BJ (cell line): ENCODE data around the gene ZSCAN1. TPM values are rescaled to one million over a fixed set of nuclear protein-coding genes. Genes with fewer than 3 reads are reported as not detected.
"Not testable (repeated sequence)": the region's sequence is repeated elsewhere in the genome, so short reads cannot be mapped to it uniquely, and the experiment has no call there.

Source experiments
- CTCF ChIA-PET: fragments of 350-600 bp; formaldehyde crosslinking; extraction: SDS; loops from one replicate; lab custom pipeline; 2021; ENCODE audit warnings: antibody characterized with exemption, inconsistent platforms; lab: Yijun Ruan, JAX
- POLR2A ChIA-PET: fragments of 300-600 bp; sonication (Branson Sonifier 250); formaldehyde crosslinking; extraction: SDS; loops from one replicate; lab custom pipeline; 2021; ENCODE audit warnings: antibody characterized with exemption; lab: Charles Lee
- DNase-seq: peaks from one replicate; pipeline ENCODE4 v3.0.0-alpha.2; 2011; ENCODE audit warnings: low read depth
- H3K27me3 ChIP-seq: 2 replicates; pipeline ENCODE4 v1.6.0; 2011; ENCODE audit warnings: low read length; ENCODE audit not compliant: control insufficient read depth, insufficient read depth
- H3K36me3 ChIP-seq: 2 replicates; pipeline ENCODE4 v1.5.1; 2011; ENCODE audit warnings: low read length; ENCODE audit not compliant: control insufficient read depth, insufficient read depth
- H3K4me3 ChIP-seq: 2 replicates; pipeline ENCODE4 v1.5.1; 2011; ENCODE audit warnings: low read depth, mild to moderate bottlenecking, control low read depth, low read length
- CTCF ChIP-seq: IDR thresholded peaks from 2 replicates; pipeline ENCODE4 v1.5.1; 2011; ENCODE audit warnings: low read depth, mild to moderate bottlenecking, control low read depth, inconsistent platforms, low read length, moderate library complexity; ENCODE audit not compliant: insufficient read depth
- polyA plus RNA-seq: library from polyadenylated mRNA; depleted of rRNA; stranded (reverse); fragments of >200 nt; gene quantifications from 2 replicates; pipeline ENCODE4 v1.2.3, GENCODE V29; 2011

The ZSCAN1 gene
- polyA plus RNA-seq, 1 experiment = 0.10 TPM

- CTCF ChIA-PET = interaction anchor here (0.6 to 1.3 kb wide), 5 partner anchors 17 to 701 kb away, joined by 3 to 5 read pairs (median 3); no protein-coding TSS in a partner anchor
- peak; percentile 21 for DNase-seq
- POLR2A ChIA-PET = no interaction called here
- TF ChIP-seq CTCF = no peak
- peak within 1 kb of the TSS; percentile 91 for H3K4me3 ChIP-seq
- peaks cover 27% of the 10 kb centered on the region for H3K36me3 ChIP-seq
- no peaks in the 10 kb centered on the region for H3K27me3 ChIP-seq
These were observed 31.2 kb upstream of the ZSCAN1 start, which contains the start of gene ZNF606 for GRCh38 chr19:58002384-58003173. Gene ZNF606, minus strand, starts transcription at chr19:58002820. Its CDS starts 1,501 bp downstream, at chr19:58001319.

- no peak for DNase-seq
- H3K27me3 ChIP-seq = no peaks in the 10 kb centered on the region
- TF ChIP-seq CTCF = no peak
- peaks cover 25% of the 10 kb centered on the region for H3K36me3 ChIP-seq
- peak overlapping the region; percentile 91 for H3K4me3 ChIP-seq
- ChIA-PET POLR2A (no interaction called here), CTCF (interaction anchor here (1.3 kb wide), 2 partner anchors 18 to 385 kb away, joined by 3 to 5 read pairs; no protein-coding TSS in a partner anchor)
These were observed 30.5 kb upstream of the ZSCAN1 start for GRCh38 chr19:58003174-58003828.

- TF ChIP-seq CTCF = no peak
- no peak for DNase-seq
- Histone ChIP-seq H3K27me3 (no peaks in the 10 kb centered on the region), H3K36me3 (peaks cover 7% of the 10 kb centered on the region), H3K4me3 (no peak overlapping the region)
- ChIA-PET POLR2A (no interaction called here), CTCF (no interaction called here)
These were observed 26.5 kb upstream of the ZSCAN1 start for GRCh38 chr19:58007285-58007684.

- CTCF ChIA-PET, H3K27me3 ChIP-seq, H3K4me3 ChIP-seq, DNase-seq, H3K36me3 ChIP-seq, POLR2A ChIA-PET: not testable (repeated sequence)
These were observed 24.9 kb upstream of the ZSCAN1 start for GRCh38 chr19:58008877-58009276.

GRCh38 chr19:58009301-58009665 is 24.5 kb upstream of the ZSCAN1 start:
- H3K4me3 ChIP-seq = peak overlapping the region; percentile 4; the same call in 1 of the 2 replicates
- POLR2A ChIA-PET = no interaction called here
- H3K36me3 ChIP-seq = peaks cover 5% of the 10 kb centered on the region
- no peak for DNase-seq
- no peaks in the 10 kb centered on the region for H3K27me3 ChIP-seq
- CTCF ChIA-PET = no interaction called here
- no peak for TF ChIP-seq CTCF
